IMR-90 (cell line): ENCODE results near the gene CCDC12. TPM values are rescaled to one million over a fixed set of nuclear protein-coding genes. Genes with fewer than 3 reads are reported as not detected.
"Not testable (repeated sequence)": the region's sequence is repeated elsewhere in the genome, so short reads cannot be mapped to it uniquely, and the experiment has no call there.

Experiments
- ATAC-seq: fragments of 200-7000 bp; cut with Tn5 transposase; 2 replicates; pipeline ENCODE4 v1.9.1; 2020; ENCODE audit warnings: low read depth, mild to moderate bottlenecking, moderate library complexity
- BruUV-seq: library from RNA; stranded (reverse); fragments of 400-500 nt; replicated peaks from 2 replicates; lab custom pipeline; 2021; lab: Mats Ljungman, UMichigan
- CTCF ChIA-PET: fragments of 300-600 bp; formaldehyde crosslinking; extraction: SDS; loops from one replicate; lab custom pipeline; 2021; ENCODE audit warnings: antibody characterized with exemption; lab: Yijun Ruan, JAX
- POLR2A ChIA-PET: fragments of 300-600 bp; sonication (Branson Sonifier 250); formaldehyde crosslinking; loops from one replicate; lab custom pipeline; 2022; ENCODE audit warnings: antibody characterized with exemption; ENCODE audit not compliant: unreplicated experiment; lab: Charles Lee
- DNase-seq: peaks from one replicate; pipeline ENCODE4 v3.0.0; 2013
- H2AFZ ChIP-seq: replicated peaks from 2 replicates; pipeline ENCODE3; 2013; ENCODE audit warnings: low read length, mild to moderate bottlenecking; ENCODE audit not compliant: poor library complexity
- H2AK5ac ChIP-seq: 2 replicates; pipeline ENCODE4 v1.6.1; 2013; ENCODE audit warnings: low read depth, low read length, inconsistent platforms
- H2AK9ac ChIP-seq: replicated peaks from 2 replicates; pipeline ENCODE3; 2013; ENCODE audit warnings: mild to moderate bottlenecking, low read depth, low read length, moderate library complexity; ENCODE audit not compliant: poor library complexity
- H2BK120ac ChIP-seq: 2 replicates; pipeline ENCODE4 v1.6.1; 2013; ENCODE audit warnings: low read depth, low read length, inconsistent platforms
- H2BK15ac ChIP-seq: 3 replicates; pipeline ENCODE4 v1.6.1; 2013; ENCODE audit warnings: low read depth, low read length, inconsistent platforms
- H2BK20ac ChIP-seq: 2 replicates; pipeline ENCODE4 v1.6.1; 2013; ENCODE audit warnings: low read depth, mild to moderate bottlenecking, inconsistent platforms, low read length, moderate library complexity
- H2BK5ac ChIP-seq: 2 replicates; pipeline ENCODE4 v1.6.1; 2013; ENCODE audit warnings: mild to moderate bottlenecking, low read depth, low read length, inconsistent platforms; ENCODE audit not compliant: poor library complexity, severe bottlenecking
- H3K14ac ChIP-seq: replicated peaks from 2 replicates; pipeline ENCODE4 v1.6.1; 2013; ENCODE audit warnings: low read depth, low read length, inconsistent platforms
- H3K18ac ChIP-seq: 2 replicates; pipeline ENCODE4 v1.6.1; 2013; ENCODE audit warnings: low read depth, low read length, control low read depth
- H3K23ac ChIP-seq: 2 replicates; pipeline ENCODE4 v1.6.1; 2013; ENCODE audit warnings: low read depth, low read length, inconsistent platforms
- H3K27ac ChIP-seq: 2 replicates; pipeline ENCODE4 v1.5.1; 2013; ENCODE audit warnings: mild to moderate bottlenecking, control low read depth, low read length; ENCODE audit not compliant: insufficient read depth
- H3K27me3 ChIP-seq: 2 replicates; pipeline ENCODE4 v1.6.1; 2013; ENCODE audit warnings: low read length; ENCODE audit not compliant: control insufficient read depth, insufficient read depth
- H3K36me3 ChIP-seq: 2 replicates; pipeline ENCODE4 v1.6.1; 2013; ENCODE audit warnings: low read length, mixed read lengths; ENCODE audit not compliant: control insufficient read depth, insufficient read depth
- H3K4ac ChIP-seq: 2 replicates; pipeline ENCODE4 v1.6.1; 2013; ENCODE audit warnings: low read depth, low read length, inconsistent platforms
- H3K4me1 ChIP-seq: 2 replicates; pipeline ENCODE4 v1.6.1; 2013; ENCODE audit warnings: low read length, mixed read lengths; ENCODE audit not compliant: control insufficient read depth, insufficient read depth
- H3K4me2 ChIP-seq: 2 replicates; pipeline ENCODE4 v1.6.1; 2013; ENCODE audit warnings: low read depth, mild to moderate bottlenecking, control low read depth, low read length, moderate library complexity
- H3K4me3 ChIP-seq: 2 replicates; pipeline ENCODE4 v1.5.1; 2013; ENCODE audit warnings: low read depth, mild to moderate bottlenecking, control low read depth, low read length, moderate library complexity; ENCODE audit not compliant: insufficient read depth
- H3K56ac ChIP-seq: 2 replicates; pipeline ENCODE4 v1.6.1; 2013; ENCODE audit warnings: low read length, inconsistent platforms; ENCODE audit not compliant: insufficient read depth; ENCODE audit errors: extremely low read depth
- H3K79me1 ChIP-seq, 2 experiments: 2 replicates each; pipeline ENCODE4 v1.6.1; 2013; ENCODE audit warnings: low read length in 2 of 2, inconsistent platforms in 1 of 2, low read depth in 1 of 2
- H3K9ac ChIP-seq: 2 replicates; pipeline ENCODE4 v1.6.1; 2013; ENCODE audit warnings: low read depth, low read length, control low read depth
- H3K9me1 ChIP-seq: 2 replicates; pipeline ENCODE4 v1.6.1; 2013; ENCODE audit warnings: low read length, inconsistent platforms; ENCODE audit not compliant: insufficient read depth
- H3K9me3 ChIP-seq: 2 replicates; pipeline ENCODE4 v1.6.1; 2013; ENCODE audit warnings: low read length; ENCODE audit not compliant: control insufficient read depth, insufficient read depth
- H4K20me1 ChIP-seq: 2 replicates; pipeline ENCODE4 v1.6.1; 2013; ENCODE audit warnings: low read length, inconsistent platforms; ENCODE audit not compliant: insufficient read depth
- H4K5ac ChIP-seq: 2 replicates; pipeline ENCODE4 v1.6.1; 2013; ENCODE audit warnings: mild to moderate bottlenecking, low read depth, low read length, control low read depth
- H4K8ac ChIP-seq, 2 experiments: 2 replicates each; pipeline ENCODE4 v1.6.1; 2013; ENCODE audit warnings: low read depth in 2 of 2, low read length in 2 of 2, control low read depth in 1 of 2, inconsistent platforms in 1 of 2
- H4K91ac ChIP-seq: 2 replicates; pipeline ENCODE4 v1.6.1; 2013; ENCODE audit warnings: low read depth, low read length, inconsistent platforms; ENCODE audit not compliant: insufficient read depth
- CHD1 ChIP-seq: IDR thresholded peaks from 2 replicates; pipeline ENCODE4 v1.6.1; 2012; ENCODE audit warnings: low read depth, low read length, improper control_type of control experiment
- FOS ChIP-seq: fragments of 150-350 bp; IDR thresholded peaks from 2 replicates; pipeline ENCODE4 v1.6.1; 2016; ENCODE audit warnings: low read depth, low read length
- MAFK ChIP-seq: IDR thresholded peaks from 2 replicates; pipeline ENCODE4 v1.6.1; 2012; ENCODE audit warnings: low read depth, low read length, improper control_type of control experiment
- MAZ ChIP-seq: IDR thresholded peaks from 2 replicates; pipeline ENCODE4 v1.6.1; 2012; ENCODE audit warnings: low read depth, mild to moderate bottlenecking, low read length, improper control_type of control experiment, moderate library complexity, borderline replicate concordance
- POLR2A ChIP-seq: IDR thresholded peaks from 2 replicates; pipeline ENCODE4 v1.6.1; 2012; ENCODE audit warnings: mild to moderate bottlenecking, low read depth, low read length
- SMC3 ChIP-seq: fragments of 150-350 bp; IDR thresholded peaks from 2 replicates; pipeline ENCODE4 v1.6.1; 2016; ENCODE audit warnings: low read depth, mild to moderate bottlenecking, antibody characterized with exemption, low read length, moderate library complexity
- WGBS, 2 experiments: methylation state at CpG; one replicate each; pipeline versions ENCODE4 v1.1.5 to v1.1.7; 2013; ENCODE audit warnings: missing lambda C conversion rate in 2 of 2; ENCODE audit not compliant: insufficient read length in 1 of 2; ENCODE audit errors: extremely low coverage in 2 of 2; 5-methylcytosine and 5-hydroxymethylcytosine counted together
- dilution Hi-C: fragments of 300-500 bp; cut with HindIII; formaldehyde crosslinking; loops from one replicate; pipeline ENCODE4 v1.14.3; 2018; ENCODE audit warnings: low sequenced_read_pairs; ENCODE audit not compliant: unreplicated experiment
- in situ Hi-C: fragments of 300-500 bp; cut with MboI; formaldehyde crosslinking; loops from 3 replicates; pipeline ENCODE4 v1.14.3; 2019; ENCODE audit warnings: low sequenced_read_pairs, inconsistent platforms, mixed read lengths
- intact Hi-C: fragments of 100-400 bp; cut with micrococcal nuclease; formaldehyde crosslinking; loops from 2 replicates; pipeline ENCODE4 v1.10.0; 2022
- polyA plus RNA-seq, 3 experiments: library from polyadenylated mRNA; depleted of rRNA; stranded (reverse); fragments of >200 nt; gene quantifications; 2 replicates each; pipeline ENCODE4 v1.2.3, GENCODE V29; 2012; ENCODE audit warnings: low replicate concordance in 1 of 3
- total RNA-seq: library from RNA; depleted of rRNA; stranded (reverse); fragments of >200 nt; gene quantifications from 2 replicates; pipeline ENCODE4 v1.2.3, GENCODE V29; 2012
- TF ChIP-seq, protein P1 (sequence below): fragments of 150-350 bp; IDR thresholded peaks from 2 replicates; pipeline ENCODE4 v1.6.1; 2016; ENCODE audit warnings: low read depth, mild to moderate bottlenecking, low read length, moderate library complexity, borderline replicate concordance

Gene CCDC12
- total and polyA plus RNA-seq, 2 of the 4 experiments (the other 2 are of a cell fraction), result 15.2 to 35.1 TPM

DNA sequence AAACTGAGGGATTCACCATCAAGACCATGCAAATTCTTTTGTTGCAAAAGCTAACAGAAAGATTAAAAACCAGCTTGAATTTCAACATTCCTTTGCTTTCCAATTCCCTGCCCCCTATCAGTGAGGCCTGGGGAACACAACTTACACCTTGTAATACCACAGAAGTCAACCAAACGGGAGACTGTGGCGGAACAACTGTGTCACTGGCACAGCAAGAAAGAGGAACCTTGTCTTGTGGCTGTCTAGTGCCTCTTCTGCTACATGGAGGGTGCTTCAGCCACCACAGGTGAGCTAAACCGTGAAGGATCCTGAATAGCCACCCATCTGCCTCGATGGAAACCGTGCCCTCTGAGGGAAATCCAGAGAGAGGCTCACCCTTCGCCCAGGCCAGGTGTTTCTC, 11.4 kb downstream of the CCDC12 start:
- H3K9ac ChIP-seq, result no peak overlapping the region
- H2BK5ac ChIP-seq, result no peak overlapping the region
- H3K56ac ChIP-seq, result no peak overlapping the region
- H4K5ac ChIP-seq, result no peak overlapping the region
- peaks cover 27 to 78% of the 10 kb centered on the region in 2 experiments for H3K79me1 ChIP-seq
- H3K9me3 ChIP-seq, result no peaks in the 10 kb centered on the region
- dilution Hi-C loops (no loop called here), in situ Hi-C loops (no loop called here), intact Hi-C loops (no loop called here)
- no peak overlapping the region for H3K14ac ChIP-seq
- no peak overlapping the region for H2AK9ac ChIP-seq
- no peaks in the 10 kb centered on the region for H3K27me3 ChIP-seq
- H3K4ac ChIP-seq, result no peak overlapping the region
- H3K18ac ChIP-seq, result no peak overlapping the region
- ChIA-PET CTCF (no interaction called here), POLR2A (interaction anchor here (0.6 kb wide), 1 partner anchor 8 kb away, joined by 8 read pairs; no protein-coding TSS in a partner anchor)
- H3K27ac ChIP-seq, result no peak overlapping the region
- ATAC-seq (no peak; the same call in 1 of the 2 replicates), DNase-seq (no peak)
- H2BK120ac ChIP-seq, result no peak overlapping the region
- H3K36me3 ChIP-seq, result peaks cover 8% of the 10 kb centered on the region
- H4K91ac ChIP-seq, result no peak overlapping the region
- no peak overlapping the region for H3K23ac ChIP-seq
- peaks cover 31% of the 10 kb centered on the region for H3K9me1 ChIP-seq
- WGBS, 2 experiments, result 92% methylated on average over 2 of the region's 6 CpGs; no CpG with 5 or more reads in 1 of the 2 experiments
- H2BK15ac ChIP-seq, result no peak overlapping the region
- H3K4me1 ChIP-seq, result peaks cover 19% of the 10 kb centered on the region; the same call in 1 of the 2 replicates
- no peak overlapping the region for H4K8ac ChIP-seq
- no peak overlapping the region for H2AFZ ChIP-seq
- no peak overlapping the region for H2BK20ac ChIP-seq
- H4K20me1 ChIP-seq, result peaks cover 78% of the 10 kb centered on the region
- BruUV-seq, result no TSS peak
- no peak overlapping the region for H3K4me2 ChIP-seq
- TF ChIP-seq SMC3 (no peak), POLR2A (no peak), CHD1 (no peak), FOS (no peak), MAZ (no peak), MAFK (no peak)
- TF ChIP-seq, protein P1, sequence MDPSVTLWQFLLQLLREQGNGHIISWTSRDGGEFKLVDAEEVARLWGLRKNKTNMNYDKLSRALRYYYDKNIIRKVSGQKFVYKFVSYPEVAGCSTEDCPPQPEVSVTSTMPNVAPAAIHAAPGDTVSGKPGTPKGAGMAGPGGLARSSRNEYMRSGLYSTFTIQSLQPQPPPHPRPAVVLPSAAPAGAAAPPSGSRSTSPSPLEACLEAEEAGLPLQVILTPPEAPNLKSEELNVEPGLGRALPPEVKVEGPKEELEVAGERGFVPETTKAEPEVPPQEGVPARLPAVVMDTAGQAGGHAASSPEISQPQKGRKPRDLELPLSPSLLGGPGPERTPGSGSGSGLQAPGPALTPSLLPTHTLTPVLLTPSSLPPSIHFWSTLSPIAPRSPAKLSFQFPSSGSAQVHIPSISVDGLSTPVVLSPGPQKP, result no peak
- H3K4me3 ChIP-seq, result no peak overlapping the region
- no peak overlapping the region; the same call in 1 of the 2 replicates for H2AK5ac ChIP-seq

DNA sequence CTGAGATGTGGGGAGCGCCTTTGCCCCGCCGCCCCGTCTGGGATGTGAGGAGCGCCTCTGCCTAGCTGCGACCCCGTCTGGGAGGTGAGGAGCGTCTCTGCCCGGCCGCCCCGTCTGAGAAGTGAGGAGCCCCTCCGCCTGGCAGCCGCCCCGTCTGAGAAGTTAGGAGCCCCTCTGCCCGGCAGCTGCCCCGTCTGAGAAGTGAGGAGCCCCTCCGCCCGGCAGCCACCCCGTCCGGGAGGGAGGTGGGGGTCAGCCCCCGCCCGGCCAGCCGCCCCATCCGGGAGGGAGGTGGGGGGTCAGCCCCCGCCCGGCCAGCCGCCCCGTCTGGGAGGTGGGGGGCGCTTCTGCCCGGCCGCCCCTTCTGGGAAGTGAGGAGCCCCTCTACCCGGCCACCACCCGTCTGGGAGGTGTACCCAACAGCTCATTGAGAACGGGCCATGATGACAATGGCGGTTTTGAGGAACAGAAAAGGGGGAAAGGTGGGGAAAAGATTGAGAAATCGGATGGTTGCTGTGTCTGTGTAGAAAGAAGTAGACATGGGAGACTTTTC, 12.4 kb downstream of the CCDC12 start:
- BruUV-seq, dilution Hi-C loops, H2BK20ac ChIP-seq, H2BK120ac ChIP-seq, H3K27me3 ChIP-seq, H3K23ac ChIP-seq, H2AK5ac ChIP-seq, POLR2A ChIA-PET, H2AK9ac ChIP-seq, H2BK15ac ChIP-seq, H4K5ac ChIP-seq, H3K9me3 ChIP-seq, H3K4me2 ChIP-seq, in situ Hi-C loops, H3K56ac ChIP-seq, H3K27ac ChIP-seq, CTCF ChIA-PET, intact Hi-C loops, ATAC-seq, DNase-seq, H3K14ac ChIP-seq, H4K8ac ChIP-seq, H3K18ac ChIP-seq, H2BK5ac ChIP-seq, H3K4me3 ChIP-seq, H3K4ac ChIP-seq, H2AFZ ChIP-seq, H3K36me3 ChIP-seq, H3K9ac ChIP-seq, H4K91ac ChIP-seq: not testable (repeated sequence)
- no CpG with 5 or more reads among the region's 36 CpGs for WGBS, 2 experiments
- Histone ChIP-seq H3K4me1 (peaks cover 22% of the 10 kb centered on the region), H3K9me1 (peaks cover 34% of the 10 kb centered on the region), H4K20me1 (peaks cover 78% of the 10 kb centered on the region), H3K79me1 (peaks cover 29 to 78% of the 10 kb centered on the region in 2 experiments)
